PFSK-1 (cell line): ENCODE results near the gene RANBP1.

Experiments used
- POLR2AphosphoS5 ChIP-seq: IDR thresholded peaks from 2 replicates; pipeline ENCODE4 v1.6.1; 2012; ENCODE audit warnings: low read depth, mild to moderate bottlenecking, control low read depth, low read length, moderate library complexity
- SIN3A ChIP-seq: IDR thresholded peaks from 2 replicates; pipeline ENCODE4 v1.6.1; 2012; ENCODE audit warnings: mild to moderate bottlenecking, low read length, moderate library complexity, borderline replicate concordance; ENCODE audit not compliant: insufficient read depth
- TAF1 ChIP-seq: IDR thresholded peaks from 2 replicates; pipeline ENCODE4 v1.6.1; 2012; ENCODE audit warnings: low read length, control low read depth, borderline replicate concordance; ENCODE audit not compliant: insufficient read depth
- TF ChIP-seq, protein P1 (sequence below), 2 experiments: IDR thresholded peaks; 2 replicates each; pipeline versions ENCODE4 v1.6.1 to v1.8.0; 2011 to 2012; ENCODE audit warnings: low read depth in 2 of 2, low read length in 2 of 2, control low read depth in 1 of 2, inconsistent platforms in 1 of 2, mild to moderate bottlenecking in 1 of 2, moderate library complexity in 1 of 2; ENCODE audit not compliant: insufficient read depth in 1 of 2

DNA sequence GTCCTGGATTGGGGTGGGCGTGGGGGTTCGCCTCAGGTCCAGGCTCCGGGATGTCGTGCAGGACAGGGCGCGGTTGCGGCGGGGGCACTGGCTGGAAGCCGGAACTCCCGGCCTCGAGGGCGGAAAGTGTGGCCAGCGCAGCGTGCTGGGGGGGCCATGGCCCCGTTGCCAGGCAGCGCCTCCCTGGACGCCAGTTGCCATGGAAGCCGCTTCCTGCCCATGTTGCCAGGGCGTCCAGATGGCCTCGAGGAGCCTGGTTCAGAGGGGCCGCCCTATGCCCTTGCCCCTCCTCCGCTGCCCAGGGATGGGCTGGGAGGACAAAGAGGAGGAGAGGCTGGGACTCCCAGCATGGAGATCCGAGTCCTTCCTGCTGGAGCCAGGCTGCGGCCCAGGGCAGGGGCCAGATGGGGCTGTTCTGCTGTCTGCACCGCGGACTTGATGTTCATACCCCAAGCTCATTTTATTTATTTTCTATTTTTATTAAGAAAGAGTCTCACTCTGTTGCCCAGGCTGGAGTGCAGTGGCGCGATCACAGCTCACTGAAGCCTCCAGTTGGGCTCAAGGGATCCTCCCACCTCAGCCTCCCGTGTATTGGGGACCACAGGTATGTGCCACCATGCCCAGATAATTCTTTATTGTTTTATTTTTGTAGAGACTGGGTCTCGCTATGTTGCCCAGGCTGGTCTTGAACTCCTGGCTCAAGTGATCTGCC, 39.6 kb downstream of the RANBP1 start:
- TF ChIP-seq, protein P1, sequence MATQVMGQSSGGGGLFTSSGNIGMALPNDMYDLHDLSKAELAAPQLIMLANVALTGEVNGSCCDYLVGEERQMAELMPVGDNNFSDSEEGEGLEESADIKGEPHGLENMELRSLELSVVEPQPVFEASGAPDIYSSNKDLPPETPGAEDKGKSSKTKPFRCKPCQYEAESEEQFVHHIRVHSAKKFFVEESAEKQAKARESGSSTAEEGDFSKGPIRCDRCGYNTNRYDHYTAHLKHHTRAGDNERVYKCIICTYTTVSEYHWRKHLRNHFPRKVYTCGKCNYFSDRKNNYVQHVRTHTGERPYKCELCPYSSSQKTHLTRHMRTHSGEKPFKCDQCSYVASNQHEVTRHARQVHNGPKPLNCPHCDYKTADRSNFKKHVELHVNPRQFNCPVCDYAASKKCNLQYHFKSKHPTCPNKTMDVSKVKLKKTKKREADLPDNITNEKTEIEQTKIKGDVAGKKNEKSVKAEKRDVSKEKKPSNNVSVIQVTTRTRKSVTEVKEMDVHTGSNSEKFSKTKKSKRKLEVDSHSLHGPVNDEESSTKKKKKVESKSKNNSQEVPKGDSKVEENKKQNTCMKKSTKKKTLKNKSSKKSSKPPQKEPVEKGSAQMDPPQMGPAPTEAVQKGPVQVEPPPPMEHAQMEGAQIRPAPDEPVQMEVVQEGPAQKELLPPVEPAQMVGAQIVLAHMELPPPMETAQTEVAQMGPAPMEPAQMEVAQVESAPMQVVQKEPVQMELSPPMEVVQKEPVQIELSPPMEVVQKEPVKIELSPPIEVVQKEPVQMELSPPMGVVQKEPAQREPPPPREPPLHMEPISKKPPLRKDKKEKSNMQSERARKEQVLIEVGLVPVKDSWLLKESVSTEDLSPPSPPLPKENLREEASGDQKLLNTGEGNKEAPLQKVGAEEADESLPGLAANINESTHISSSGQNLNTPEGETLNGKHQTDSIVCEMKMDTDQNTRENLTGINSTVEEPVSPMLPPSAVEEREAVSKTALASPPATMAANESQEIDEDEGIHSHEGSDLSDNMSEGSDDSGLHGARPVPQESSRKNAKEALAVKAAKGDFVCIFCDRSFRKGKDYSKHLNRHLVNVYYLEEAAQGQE (IDR thresholded peaks at IDR 0.05; ENCODE audit: insufficient read depth in 1 of 2, low read depth in 2 of 2, low read length in 2 of 2): no peak
- no peak for TF ChIP-seq TAF1
- peak; percentile 88; the same call in 1 of the 2 replicates for TF ChIP-seq SIN3A
- no peak for TF ChIP-seq POLR2AphosphoS5
